Omental fat pad (tissue), 4 donors: ENCODE measurements around the gene RCC1. TPM values are rescaled to one million over a fixed set of nuclear protein-coding genes. Genes with fewer than 3 reads are reported as not detected.
"Not testable (repeated sequence)": the region's sequence is repeated elsewhere in the genome, so short reads cannot be mapped to it uniquely, and the experiment has no call there.

Experiments used
- ATAC-seq: fragments of 150-250 bp; one replicate; pipeline ENCODE4 v1.9.1; 2016; ENCODE audit warnings: mild to moderate bottlenecking, moderate library complexity; ENCODE audit not compliant: low FRiP score
- DNase-seq: peaks from one replicate; pipeline ENCODE4 v3.0.0-alpha.2; 2019; ENCODE audit warnings: low spot score
- total RNA-seq, 4 donors: library from RNA; depleted of rRNA; stranded (reverse); fragments of >200 nt; gene quantifications; one replicate each; pipeline ENCODE4 v1.1.0, GENCODE V29; 2016
- TF ChIP-seq, protein P1 (sequence below), 3 donors: fragments of 450-650 bp; IDR thresholded peaks; one replicate each; pipeline ENCODE4 v1.5.1; 2016 to 2017; ENCODE audit warnings: antibody characterized with exemption in 3 of 3, mild to moderate bottlenecking in 3 of 3, moderate library complexity in 2 of 3

Gene RCC1
- total RNA-seq, 4 donors from 2014 or later, result 15.3 to 32.9 (median 22.1) TPM

DNA sequence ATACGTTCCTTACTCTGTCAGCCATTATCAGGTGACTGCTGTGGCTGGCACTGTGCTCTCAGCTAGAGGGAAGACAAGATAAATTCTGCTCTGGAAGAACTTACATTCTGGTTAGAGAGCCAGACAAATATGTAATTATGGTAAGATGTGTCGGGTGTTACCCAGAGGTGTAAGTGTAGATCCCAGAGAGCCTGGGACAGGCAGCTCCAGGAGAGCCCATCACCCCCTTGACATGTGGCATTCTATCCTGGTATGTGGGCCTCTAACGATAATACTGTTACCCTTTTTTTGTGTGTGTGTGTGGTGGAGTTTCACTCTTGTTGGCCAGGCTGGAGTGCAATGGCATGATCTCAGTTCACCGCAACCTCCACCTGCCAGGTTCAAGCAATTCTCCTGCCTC is 66.1 kb downstream of the RCC1 start:
- ATAC-seq (no peak), DNase-seq (no peak)
- TF ChIP-seq, protein P1, sequence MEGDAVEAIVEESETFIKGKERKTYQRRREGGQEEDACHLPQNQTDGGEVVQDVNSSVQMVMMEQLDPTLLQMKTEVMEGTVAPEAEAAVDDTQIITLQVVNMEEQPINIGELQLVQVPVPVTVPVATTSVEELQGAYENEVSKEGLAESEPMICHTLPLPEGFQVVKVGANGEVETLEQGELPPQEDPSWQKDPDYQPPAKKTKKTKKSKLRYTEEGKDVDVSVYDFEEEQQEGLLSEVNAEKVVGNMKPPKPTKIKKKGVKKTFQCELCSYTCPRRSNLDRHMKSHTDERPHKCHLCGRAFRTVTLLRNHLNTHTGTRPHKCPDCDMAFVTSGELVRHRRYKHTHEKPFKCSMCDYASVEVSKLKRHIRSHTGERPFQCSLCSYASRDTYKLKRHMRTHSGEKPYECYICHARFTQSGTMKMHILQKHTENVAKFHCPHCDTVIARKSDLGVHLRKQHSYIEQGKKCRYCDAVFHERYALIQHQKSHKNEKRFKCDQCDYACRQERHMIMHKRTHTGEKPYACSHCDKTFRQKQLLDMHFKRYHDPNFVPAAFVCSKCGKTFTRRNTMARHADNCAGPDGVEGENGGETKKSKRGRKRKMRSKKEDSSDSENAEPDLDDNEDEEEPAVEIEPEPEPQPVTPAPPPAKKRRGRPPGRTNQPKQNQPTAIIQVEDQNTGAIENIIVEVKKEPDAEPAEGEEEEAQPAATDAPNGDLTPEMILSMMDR (IDR thresholded peaks at IDR 0.05), result no peak

DNA sequence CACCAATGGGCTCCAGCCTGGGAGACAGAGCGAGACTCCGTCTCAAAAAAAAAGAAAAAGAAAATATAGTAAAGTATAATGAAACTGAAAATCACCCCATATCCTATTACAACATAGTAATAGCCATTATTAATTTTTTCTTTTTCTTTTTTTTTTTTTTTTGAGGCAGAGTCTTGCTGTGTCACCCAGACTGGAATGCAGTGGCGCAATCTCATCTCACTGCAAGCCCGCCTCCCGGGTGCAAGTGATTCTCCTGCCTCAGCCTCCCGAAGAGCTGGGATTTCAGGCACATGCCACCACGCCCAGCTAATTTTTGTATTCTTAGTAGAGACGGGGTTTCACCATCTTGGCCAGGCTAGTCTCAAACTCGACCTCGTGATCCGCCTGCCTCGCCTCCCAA is 67.0 kb downstream of the RCC1 start:
- not testable (repeated sequence) for DNase-seq, ATAC-seq

GRCh38 chr1:28573564-28573963 is 67.7 kb downstream of the RCC1 start:
- TF ChIP-seq, protein P1 (IDR thresholded peaks at IDR 0.05), result no peak
- ATAC-seq (no peak), DNase-seq (no peak)

DNA sequence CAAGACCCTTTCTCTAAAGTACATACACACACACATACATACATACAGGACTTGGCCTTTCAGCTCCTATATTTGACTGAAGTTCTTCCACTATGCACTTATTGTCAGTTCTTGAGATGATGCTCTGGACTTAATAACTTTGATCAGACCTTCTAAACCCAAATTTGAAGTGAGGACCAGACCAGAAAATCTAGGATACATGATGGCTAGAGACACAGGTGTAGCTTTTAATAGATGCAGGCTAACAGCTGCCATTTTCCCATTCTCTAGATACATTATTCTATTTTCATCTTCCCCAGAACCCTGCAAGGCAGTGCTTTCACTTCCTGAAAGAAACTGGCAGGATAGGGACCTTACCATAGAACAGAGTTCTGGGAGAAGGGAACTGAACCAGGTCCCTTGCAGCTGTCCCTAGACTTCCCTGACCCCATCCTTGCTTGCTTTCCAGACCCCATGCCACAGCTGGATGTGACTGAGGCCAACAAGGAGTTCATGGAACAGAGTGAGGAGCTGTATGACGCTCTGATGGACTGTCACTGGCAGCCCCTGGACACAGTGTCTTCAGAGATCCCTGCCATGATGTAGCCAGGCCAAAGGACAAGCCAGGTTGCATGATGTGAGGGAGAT is 71.3 kb downstream of the RCC1 start:
- DNase-seq (no peak), ATAC-seq (no peak)
- TF ChIP-seq, protein P1 (IDR thresholded peaks at IDR 0.05), result no peak

DNA sequence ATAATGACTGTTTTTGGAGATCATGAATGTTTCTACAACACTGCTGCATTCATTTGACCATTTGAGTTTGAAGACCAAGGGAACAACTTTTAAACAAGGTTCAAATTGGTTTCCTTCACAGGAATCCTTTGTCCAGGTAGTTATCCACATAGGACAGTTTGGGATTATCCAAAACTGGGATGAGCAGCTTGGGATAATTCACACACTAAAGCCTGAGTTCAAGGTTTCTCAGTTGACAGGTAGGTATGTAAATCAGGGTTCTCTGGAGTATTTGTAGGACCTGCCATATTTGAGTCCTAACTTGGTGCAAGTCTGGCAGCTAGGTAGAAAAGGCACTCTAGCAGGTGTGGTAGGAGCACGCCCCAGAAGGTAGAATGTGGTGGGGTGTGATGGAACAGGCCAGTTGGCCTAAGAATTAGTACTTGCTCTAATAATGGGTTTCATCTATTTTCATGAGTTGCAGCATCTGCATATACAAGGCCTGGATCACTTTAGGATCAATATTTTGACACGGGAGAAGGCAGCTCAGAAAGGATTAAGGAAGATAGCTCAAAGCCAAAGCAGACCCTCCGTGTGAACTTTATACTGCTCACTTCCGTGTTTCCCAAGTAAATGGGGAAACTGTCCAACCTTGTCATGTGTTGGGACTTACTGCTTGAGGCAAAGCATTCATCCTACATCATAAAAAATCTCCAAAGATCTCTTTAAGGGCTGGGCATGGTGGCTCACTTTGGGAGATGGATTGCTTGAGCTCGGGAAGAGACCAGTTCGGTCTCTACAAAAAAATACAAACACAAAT is 72.1 kb downstream of the RCC1 start:
- DNase-seq, result no peak
- TF ChIP-seq, protein P1 (IDR thresholded peaks at IDR 0.05), result no peak
- no peak for ATAC-seq

- ATAC-seq (no peak), DNase-seq (no peak)
- TF ChIP-seq, protein P1 (IDR thresholded peaks at IDR 0.05), result no peak
Observed at GRCh38 chr1:28578696-28579218, 72.9 kb downstream of the RCC1 start.

DNA sequence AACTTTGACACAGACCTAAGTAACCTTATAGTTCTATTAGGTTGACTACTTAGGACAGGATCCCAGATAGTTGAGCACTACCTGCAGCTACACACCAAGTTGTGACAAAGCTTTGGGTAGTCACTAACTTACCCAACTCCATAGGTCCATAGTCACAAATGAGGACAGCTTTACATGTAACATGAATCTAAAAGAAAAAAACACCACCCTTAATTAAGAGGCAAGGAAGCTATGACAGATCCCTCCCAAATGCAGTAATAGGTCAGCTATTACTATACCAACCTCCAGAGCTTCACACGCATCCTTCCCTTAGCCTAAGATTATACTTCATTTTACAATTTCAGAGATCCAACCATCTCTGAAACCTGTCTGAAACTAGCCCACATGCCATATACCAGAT is 73.6 kb downstream of the RCC1 start:
- TF ChIP-seq, protein P1 (IDR thresholded peaks at IDR 0.05), result no peak
- ATAC-seq (no peak), DNase-seq (no peak)
